Stimulated activated CD8-positive, alpha-beta memory T cell treated with anti-CD3 and anti-CD28 coated beads, Interleukin-4, amount 100 ng/mL, for 48 hours (primary cell): Measurements from ENCODE around the gene DCAF8L2.
"Not testable (repeated sequence)": the region's sequence is repeated elsewhere in the genome, so short reads cannot be mapped to it uniquely, and the experiment has no call there.

Experiments used
- DNase-seq: peaks from one replicate; pipeline ENCODE4 v3.0.0-alpha.2; 2020

DCAF8L2 gene

DNA sequence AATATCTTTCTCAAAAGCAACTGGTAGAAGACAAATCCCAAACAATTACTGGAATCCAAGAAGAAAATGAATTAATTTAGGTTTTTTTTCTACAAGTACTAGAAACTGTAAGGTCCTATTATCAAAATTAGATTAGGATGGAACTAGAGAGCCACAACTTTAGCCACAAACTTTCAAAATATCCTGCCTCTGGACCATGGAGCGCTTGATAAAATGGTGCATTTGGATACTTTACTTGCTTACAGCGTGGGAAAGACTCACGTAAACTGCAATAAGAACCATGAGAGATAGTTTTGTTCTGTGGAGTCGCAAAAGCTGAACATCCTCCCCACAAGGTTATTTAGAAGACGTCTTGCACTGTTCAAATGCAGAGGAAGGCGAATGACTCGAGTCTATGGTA is at the start of gene DCAF8L2:
Gene DCAF8L2, plus strand, starts transcription at position 301 of the 400 bp plus-strand sequence. CDS start 156,552 bp downstream, outside the sequence.
- no peak for DNase-seq

DNA sequence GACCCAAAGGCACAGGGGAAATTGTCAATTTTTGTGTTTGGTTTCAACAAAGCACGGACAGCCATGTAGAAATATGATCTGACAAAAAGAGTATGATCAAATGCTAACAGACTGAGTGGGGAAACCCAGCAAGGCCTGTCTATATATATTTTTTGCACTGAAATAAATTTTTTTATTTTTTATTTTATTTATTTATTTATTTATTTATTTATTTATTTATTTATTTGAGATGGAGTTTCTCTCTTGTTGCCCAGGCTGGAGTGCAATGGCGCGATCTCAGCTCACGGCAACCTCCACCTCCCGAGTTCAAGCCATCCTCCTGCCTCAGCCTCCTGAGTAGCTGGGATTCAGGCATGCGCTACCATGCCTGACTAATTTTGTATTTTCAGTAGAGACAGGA is 49.0 kb upstream of the DCAF8L2 start:
- not testable (repeated sequence) for DNase-seq

DNA sequence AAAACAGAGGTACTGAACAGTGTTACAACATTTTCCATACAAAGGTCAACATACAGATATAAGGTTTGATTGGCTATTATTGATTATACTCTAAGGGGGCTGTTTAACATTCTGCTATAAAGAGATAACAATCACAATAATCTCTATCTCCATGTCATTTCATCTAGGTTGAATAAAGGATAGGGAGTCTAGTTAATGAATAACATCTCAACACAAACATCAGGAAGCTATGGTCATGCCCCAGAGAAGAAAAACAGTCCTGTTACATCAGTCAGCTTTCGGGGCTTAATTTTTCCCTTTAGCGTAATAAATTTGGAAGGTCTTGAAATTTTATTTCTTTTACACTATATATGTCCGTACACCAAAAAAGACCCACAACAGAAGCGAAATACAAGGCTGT is 41.5 kb upstream of the DCAF8L2 start:
- DNase-seq, result no peak

DNA sequence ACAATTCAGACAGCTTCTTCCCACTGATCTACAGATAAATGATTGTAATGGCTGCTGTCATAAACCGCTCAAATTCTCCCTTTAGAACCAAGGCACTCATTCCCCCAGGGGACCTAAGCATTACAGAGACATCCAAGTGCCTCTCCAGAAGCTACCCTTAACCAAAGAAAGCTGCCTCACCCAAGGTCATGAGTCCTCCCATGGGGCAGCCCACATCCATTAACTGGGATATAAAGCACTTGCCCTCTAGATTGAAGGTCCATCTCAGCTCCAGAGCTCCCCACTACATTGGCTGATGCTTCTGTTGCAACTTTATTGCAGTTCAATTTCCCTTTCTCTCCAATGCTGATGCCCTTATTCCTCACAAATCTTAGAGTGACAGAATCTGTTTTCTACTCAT is 40.5 kb upstream of the DCAF8L2 start:
- no peak for DNase-seq

DNA sequence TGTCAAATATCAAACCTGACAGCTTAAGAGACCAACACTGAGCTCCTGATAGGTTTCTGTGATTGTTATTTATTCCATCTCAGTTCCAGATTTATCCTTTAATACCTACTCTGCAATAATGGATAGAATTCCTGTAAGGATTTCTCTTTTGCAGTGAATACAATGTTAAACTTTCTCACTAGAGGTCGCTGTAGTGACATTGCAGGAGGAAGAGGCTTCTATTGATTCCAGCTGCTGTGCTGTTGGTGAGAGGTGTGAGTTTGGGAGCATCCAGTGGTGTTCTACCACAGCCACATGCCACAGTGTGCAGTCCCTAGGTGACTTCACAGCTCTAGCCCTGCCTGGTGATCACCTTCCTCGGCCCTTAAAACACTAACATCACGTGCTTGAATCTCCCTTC is 34.6 kb upstream of the DCAF8L2 start:
- no peak for DNase-seq

DNA sequence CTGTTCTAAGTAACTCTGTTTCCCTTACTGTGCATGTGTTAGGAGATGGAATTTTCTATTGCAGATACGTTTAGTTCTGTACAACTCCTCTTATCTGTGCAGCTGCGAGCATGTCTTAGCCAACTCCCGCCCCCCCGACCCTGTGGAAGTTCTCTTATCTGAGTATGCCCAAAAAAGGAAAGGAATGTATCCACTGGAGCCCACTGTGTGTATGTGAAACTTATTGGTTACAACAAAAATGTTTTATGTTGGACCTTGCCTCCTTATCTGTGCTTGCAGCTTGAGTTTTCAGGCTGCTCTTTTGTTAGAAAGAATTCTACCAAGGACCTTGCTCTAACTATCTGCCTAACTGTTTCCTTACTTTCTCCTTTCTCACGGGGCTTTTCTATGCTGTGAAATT is 24.2 kb upstream of the DCAF8L2 start:
- DNase-seq, result no peak

DNA sequence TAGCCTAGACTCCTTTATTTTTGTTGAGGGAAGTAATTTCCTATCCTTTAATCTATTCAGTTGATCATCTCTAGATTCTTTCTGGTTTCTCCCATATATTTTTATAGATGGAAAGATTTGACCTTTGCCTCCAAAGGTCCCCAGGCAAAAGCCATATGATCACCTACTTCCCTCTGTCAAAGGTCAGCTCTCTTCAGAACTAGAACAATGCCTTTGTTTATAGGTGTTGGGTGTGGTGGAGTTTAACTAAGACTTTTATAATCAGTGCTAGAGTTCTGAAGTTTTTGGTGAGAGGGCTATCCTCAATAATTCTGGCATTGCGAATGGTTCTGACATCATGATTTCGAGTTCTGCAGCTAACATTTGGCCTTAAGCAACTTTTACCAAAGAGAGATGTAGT is 19.0 kb upstream of the DCAF8L2 start:
- DNase-seq, result no peak

DNA sequence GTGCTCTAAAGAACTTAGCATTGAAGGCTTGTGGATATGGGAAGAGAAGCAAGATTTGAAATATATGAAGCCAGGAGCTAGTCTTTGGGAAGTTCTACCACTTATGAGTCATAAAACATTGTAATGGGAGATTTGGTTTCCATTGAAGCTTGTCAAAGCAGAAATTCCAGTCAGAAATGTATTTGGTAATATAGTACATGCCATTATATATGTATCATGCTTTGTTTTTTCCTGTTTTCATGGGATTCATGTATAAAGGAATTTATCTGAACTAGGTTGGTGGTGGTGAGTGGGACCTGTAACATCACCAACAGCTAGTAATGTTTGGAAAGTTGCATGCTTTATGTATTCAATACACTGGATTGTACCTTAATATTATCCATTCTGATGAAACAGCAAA is 14.6 kb upstream of the DCAF8L2 start:
- no peak for DNase-seq

DNA sequence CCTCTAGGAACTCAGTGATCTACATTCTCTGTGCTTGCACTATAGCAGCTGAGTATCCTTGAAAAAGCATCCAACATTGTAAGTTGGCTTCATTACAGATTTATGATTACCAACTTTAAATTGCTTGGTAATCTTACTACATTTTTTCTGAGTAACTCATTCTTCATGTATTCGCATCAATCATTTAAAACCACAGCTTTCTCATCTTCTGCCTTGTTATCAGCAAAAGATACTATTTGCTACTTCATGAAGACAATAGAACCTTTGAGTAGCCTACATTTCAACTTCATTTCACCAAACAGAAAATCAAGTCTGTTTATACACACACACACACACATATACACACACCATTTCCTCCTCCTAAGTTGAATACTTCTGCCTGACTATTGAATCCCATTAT is 6.2 kb upstream of the DCAF8L2 start:
- DNase-seq, result no peak

DNA sequence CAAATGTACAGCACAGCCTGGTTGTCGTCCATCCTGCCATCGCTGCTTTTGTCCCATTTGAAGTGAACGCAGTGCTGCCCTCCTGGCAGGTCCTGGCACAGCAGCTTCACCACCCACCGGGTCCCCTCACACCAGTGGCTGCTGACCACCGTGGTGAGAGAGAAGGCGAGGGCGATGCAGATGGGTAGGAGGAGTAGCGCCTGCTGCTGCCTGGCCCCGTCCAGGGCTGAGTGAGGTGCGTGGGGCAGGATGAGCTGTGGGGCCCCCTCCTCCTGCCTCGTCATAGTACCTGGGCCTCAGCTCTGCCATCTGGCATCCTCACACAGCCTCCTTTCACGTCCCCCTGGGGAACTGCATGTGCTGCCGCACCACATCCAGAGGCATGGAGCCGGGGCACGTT is 1.8 kb downstream of the DCAF8L2 start:
- DNase-seq, result no peak

DNA sequence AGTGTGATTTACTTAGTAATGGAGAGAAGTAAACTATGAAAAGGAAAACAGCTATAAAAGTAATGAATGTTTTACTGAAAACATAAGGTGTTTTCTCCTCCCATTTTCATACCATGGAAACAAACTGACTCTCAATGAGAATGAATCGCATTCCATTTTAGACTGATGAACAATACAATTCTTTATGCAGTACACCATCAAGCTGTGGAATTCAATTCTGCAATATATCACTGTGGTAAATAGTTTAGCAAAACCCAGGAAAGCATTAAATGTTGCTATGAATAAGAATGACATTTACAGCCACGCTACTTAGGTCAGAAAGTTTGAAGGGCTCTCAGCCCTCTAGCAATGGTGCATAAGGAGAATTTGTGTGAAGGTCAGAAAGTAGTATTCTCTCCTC is 7.4 kb downstream of the DCAF8L2 start:
- DNase-seq, result no peak

DNA sequence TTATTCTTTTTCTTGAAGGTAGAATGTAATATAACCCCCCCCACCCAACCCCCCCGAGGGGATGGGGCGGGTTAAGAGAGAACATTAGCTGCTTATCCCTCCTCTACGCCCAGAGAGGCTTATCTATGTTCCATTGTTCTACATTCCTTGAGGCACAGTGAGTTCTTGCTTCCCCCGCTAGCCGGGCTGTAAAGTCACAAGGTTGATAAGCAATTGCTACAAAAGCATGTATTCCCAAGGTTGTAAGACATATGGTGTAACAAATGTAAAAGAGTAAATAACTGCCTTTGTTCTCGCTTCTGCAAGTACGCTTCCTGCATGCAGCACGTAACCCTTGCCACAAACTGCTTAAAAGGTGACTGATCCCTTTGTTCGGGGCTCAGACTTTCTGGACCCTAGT is 8.2 kb downstream of the DCAF8L2 start:
- no peak for DNase-seq

DNA sequence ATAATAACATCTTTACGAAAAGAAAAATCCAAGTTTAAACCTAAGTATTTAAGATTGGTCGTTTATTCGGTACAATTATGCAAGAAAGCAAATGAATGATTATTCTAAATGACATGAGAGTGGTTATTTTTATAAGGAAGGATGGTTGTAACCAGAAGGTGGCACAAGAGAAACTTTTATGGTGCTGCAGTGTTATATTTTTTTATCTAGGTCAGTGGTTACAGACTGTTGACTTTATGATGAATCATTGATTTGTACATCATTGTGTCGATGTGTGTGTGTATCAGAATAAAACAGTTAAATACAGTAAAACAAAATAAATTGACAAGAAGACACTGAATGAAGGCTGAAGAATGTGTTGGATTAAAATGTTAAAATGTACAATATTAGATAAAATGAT is 9.8 kb downstream of the DCAF8L2 start:
- DNase-seq, result no peak

DNA sequence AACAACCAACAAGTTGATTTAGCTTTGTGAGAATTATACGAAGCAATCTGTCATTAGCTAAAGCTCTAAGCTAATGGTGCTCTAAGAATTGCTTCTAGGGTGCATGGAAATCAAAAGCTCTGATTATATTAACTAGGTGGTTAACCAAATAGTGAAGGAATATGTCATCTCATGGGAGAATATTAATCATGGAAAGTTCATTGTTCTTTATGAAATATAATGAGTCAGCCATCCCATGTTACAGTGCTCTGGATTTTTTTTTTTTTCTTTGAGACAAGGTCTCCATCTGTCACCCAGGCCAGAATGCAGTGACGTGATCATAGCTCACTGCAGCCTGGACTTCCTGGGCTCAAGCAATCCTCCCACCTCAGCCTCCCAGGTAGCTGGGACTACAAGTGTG is 10.5 kb downstream of the DCAF8L2 start:
- no peak for DNase-seq

DNA sequence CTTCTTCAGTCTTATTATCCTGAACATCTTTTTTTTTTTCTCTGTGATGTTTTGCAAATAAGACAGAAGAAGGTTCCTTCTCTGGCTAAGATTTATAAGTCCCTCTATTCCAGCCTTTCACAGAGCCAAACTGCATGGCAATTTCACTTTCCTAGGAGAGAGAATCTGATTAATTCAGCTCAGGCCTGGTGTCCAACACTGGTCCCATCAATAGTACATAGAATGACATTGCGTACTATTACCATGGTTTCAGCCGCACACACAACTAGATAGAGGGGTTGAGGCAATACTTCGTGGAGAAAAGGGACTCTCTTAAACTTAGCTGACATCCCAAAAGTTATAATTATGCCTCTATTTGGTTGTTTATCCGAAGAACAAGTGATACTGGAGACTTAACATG is 18.5 kb downstream of the DCAF8L2 start:
- DNase-seq, result no peak

DNA sequence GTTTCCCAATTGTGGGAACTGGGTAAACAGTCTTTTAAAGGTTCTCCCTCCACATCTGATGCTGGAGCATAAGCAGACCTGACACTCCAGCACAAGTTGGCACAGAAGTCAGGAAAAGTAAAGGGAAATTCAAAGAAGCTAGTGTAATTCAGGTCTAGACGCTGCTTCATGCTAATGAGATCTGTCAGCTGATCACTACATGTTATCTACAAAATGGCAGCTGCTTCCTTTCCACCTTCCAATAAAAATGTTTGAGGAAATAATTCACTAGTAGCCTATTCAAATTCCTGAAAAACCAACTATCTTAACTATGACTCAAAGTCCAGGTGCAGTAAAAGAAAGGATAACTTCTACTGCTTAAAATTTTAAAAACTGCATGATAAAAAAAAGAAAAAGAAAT is 29.3 kb downstream of the DCAF8L2 start:
- no peak for DNase-seq

DNA sequence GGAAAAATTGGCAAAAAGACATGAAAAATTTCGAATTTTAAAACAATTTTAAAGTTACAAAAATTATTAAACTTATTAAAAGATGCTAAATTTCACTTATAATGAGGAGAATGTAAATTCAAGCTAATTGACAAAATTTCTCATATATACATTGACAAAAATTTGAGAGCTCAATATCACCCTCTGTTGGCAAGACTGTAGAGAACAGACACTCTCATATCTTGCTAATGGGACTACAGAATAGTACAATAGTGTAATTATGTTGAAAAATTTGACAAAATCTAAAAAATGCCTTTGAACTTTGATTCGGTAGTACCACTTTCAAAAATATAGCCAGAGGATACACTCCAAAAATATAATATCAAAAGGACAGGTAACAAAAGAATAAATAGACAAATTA is 29.8 kb downstream of the DCAF8L2 start:
- no peak for DNase-seq

DNA sequence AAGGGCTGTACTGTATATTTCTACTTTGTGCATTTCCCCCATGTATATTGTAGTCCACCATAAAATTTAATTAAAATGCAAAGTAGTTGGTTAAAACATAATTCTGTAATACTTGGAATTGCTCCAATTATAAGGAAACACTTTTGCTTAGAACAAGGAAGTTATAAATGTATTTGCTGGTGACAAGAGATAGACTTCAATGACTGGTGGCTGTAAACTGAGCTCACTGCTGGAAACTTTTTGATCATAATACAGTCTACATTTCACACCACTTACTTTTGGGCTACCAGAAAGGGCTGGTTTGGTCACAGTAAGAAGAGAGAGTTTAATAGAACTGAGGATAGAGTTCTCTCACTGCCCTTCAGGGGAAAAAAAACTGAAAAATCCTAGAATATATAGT is 32.7 kb downstream of the DCAF8L2 start:
- no peak for DNase-seq

DNA sequence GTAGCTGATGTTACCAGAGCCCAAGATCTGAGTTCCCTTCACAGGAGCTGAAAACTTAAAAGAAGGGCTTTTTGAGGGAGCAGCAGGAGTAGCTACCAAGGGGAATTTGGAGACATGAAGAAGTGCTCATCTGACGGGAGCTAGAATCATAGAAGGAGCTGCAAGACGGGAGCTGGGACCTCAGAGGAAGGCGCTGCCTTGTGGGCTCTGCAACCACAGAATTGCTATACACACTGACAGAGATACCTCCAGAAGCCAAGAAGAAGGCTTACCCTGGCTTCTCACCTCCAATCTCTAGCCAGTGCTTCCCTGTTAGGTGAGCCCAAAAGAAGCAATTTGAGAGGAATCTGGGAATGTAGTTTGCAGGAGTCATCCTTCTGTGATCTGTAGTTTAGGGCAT is 35.9 kb downstream of the DCAF8L2 start:
- no peak for DNase-seq

DNA sequence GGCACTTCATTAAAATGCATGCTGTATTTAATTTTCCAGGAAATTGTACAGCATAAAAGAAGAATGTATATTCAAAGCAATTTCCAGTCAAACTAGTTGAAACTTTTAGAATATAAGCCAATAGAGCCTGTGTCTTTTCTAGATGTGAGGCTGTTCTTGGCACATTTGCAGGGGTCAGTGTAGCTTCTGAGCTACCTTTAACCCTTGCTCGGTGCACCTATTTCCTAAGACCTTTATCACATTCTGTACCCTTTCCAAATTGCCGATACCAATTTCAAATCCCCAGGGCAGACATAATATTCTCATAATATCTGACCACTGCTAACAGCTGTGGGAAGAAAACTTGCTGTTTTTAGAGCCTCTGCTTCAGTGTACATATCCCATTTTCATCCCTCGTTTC is 43.2 kb downstream of the DCAF8L2 start:
- DNase-seq, result no peak

DNA sequence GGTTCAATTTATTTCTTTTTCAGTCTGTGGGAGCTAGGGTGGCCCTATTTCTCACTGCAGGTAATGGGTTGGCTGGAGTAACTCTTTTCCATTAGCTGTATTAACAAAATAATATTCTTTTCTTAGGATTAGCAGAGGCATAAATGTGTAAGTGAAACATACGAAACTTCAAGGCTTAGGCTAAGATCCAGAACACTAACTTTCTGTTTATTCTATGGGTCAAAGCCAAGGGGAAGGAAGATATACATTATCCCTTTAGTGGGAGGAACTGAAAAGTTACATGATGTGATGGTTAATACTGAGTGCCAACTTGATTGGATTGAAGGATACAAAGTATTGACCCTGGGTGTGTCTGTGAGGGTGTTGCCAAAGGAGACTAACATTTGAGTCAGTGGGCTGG is 66.4 kb downstream of the DCAF8L2 start:
- no peak for DNase-seq

DNA sequence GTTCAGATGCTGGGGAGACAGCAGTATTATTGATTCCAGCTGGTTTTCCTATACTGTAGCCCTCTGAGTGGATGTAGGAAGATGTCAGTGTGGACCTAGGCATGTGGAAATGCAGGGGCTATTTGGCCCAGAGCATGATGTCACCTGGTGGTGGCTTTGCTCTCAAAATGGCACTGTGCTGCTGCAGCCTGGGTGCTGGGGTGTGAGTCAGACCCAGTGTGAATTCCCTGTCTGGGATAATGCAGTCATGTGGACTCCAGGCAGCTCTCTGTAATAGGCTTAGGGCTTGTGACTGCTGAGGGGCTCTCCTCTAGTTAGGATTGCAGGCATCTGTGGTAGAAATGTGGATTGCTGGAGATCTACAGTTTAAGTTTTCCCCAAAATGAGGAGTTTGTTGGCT is 70.7 kb downstream of the DCAF8L2 start:
- no peak for DNase-seq

DNA sequence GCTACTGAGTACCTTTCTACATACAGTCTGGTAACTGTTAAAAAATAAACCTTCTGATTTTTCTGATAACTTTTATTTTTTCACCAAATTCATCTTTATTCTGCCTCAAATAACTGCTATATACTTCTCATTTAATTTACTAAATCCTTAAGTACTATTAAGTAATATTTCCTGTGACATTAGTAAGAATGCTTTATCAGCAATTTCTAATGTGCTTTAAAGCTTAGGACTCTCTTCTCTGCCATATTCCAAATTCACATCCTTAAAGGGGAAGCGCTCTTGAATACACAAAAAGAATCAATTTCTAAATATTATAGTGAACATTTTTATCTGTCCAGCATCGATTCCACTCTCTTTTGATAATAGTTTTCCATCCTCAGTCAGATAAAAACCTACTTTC is 81.1 kb downstream of the DCAF8L2 start:
- no peak for DNase-seq

DNA sequence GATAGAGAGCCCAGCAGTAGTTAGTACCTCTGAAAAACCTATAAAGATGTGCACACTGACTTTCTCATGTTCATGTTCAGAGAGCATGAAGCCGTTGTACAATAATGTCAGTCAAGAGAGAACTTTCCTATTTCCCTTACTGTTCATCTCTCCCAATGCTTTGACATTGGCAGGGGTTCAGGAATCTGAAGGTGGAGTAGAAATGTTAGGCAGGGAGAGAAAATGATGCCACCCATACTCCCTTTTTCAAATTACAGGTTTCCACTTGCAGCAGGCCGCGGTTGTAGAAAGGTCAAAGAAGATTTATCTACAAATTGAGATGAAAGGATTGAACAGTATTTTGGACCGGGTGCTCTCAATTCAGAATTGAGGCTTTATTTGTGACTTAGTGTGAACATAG is 84.3 kb downstream of the DCAF8L2 start:
- no peak for DNase-seq

DNA sequence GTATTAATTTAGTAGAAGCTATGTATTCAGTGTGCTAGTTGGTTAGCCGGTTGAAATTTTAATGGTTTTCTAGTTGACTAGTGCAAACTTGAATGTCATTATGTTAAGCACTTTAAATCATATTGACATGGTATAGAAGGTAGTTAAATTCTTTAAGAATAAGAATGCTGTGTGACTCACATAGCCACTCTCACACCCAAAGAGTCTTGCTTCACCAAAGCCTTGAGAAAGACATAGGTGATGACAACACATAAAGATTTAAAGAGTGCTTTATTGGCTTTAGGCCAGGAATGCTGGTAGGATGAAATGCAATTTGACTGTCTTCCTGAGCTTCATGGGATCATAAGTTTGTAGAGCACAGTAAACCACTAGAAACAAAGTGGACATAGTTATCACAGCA is 85.3 kb downstream of the DCAF8L2 start:
- no peak for DNase-seq

DNA sequence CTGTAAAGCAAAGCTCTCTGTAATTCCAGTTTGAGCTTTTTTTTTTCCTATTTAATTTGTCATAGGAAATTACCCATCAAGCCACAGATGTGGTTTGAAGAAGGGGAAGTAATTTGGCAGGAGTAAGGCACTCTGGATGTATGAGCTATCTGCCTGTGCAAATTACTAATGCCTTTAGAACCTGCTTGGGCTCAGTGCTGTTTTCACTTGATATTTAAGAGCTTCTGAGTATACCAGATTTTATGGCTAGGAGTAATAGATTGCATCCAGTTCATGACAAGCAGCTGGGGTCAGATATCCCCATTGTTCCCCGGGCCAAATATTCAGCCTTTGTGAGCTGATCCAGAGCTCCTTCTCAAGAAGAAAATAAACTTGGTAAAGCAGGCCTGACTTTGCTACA is 89.1 kb downstream of the DCAF8L2 start:
- DNase-seq, result no peak
